ENCODE results near the gene PPP1R9B. TPM values are rescaled to one million over a fixed set of nuclear protein-coding genes. Genes with fewer than 3 reads are reported as not detected.

Gene PPP1R9B
- total RNA-seq, 1 donor from 2014 or later = 92.6 TPM

DNA sequence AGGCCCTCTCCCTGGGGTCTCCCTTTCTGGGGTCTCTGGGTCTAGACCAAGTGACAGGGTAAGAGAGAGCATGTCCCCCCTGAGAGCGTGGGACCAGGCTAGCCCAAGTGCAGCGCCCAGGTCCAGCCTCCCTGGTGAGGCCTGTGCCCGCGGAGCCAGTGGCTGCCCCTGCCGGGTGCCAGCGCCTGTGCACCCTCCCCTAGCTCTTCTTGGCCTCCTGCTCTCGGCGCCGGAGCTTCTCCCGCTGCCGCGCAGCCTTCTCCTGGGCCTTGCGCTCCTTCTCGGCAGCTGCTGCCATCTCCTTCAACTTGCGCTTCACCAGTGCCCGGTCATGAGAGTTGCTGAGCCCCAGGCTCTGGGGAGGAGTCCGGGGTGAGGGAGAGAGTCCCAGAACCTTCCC, 37.8 kb downstream of the PPP1R9B start:
- peaks cover 23% of the 10 kb centered on the region for H3K27me3 ChIP-seq (ENCODE audit: low read depth)
- DNase-seq = no peak
- H3K27ac ChIP-seq = peak overlapping the region; percentile 63
- H3K36me3 ChIP-seq = peaks cover 24% of the 10 kb centered on the region
- no peak overlapping the region for H3K4me3 ChIP-seq
- no peaks in the 10 kb centered on the region for H3K9me3 ChIP-seq
- no peak for ATAC-seq
- intact Hi-C loops (cut with DNase I) = no loop called here
- TF ChIP-seq, protein P1, sequence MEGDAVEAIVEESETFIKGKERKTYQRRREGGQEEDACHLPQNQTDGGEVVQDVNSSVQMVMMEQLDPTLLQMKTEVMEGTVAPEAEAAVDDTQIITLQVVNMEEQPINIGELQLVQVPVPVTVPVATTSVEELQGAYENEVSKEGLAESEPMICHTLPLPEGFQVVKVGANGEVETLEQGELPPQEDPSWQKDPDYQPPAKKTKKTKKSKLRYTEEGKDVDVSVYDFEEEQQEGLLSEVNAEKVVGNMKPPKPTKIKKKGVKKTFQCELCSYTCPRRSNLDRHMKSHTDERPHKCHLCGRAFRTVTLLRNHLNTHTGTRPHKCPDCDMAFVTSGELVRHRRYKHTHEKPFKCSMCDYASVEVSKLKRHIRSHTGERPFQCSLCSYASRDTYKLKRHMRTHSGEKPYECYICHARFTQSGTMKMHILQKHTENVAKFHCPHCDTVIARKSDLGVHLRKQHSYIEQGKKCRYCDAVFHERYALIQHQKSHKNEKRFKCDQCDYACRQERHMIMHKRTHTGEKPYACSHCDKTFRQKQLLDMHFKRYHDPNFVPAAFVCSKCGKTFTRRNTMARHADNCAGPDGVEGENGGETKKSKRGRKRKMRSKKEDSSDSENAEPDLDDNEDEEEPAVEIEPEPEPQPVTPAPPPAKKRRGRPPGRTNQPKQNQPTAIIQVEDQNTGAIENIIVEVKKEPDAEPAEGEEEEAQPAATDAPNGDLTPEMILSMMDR (IDR thresholded peaks at IDR 0.05) = no peak
- H3K4me1 ChIP-seq = peaks cover 26% of the 10 kb centered on the region

DNA sequence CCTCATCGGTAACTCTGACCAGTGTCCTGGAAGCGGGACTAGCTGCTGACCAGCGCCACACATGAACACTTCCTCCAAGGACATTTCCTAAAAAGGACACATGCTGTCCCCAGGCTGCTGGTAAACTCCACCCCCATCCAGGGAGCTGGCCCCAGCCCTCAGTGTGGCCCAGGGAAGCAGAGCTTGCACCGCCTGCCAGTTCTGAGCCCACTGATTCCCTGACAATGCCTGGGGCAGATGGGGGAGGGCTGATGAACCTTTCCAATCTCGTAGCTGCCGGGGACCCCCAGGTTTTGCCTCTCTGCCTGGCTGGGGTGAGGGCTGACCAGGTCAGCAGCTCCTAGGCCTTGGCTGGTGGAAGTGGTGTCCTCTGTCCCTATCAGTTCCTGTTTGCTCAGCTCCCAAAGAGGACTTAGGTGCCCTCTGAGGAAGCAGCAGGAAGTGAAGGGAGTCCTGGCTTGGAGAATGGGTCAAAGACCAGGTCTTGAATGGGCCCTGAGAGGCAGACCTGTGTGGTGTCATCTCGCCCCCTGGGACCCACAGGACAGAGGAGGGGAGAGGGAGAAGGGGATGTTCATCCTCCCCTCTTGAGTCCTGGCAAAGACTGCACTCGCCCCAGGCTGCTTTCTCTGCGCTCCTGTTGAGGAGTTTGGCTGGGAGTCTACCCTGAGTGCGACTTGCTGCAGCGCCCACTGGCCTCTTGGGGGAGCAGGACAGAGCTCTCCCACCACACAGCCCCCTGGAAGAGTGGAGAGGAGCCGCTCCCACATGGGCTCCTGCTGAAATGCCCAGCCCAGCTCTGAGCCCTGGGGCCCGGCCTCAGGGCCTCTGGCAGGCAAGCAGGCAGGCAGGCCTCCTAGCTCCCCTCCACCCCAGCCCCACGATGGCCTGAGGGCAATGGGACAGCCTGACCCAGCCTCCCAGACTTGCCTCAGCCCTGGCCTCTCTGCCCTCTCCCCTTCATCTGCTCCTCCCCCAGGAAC, 38.5 kb downstream of the PPP1R9B start:
- Histone ChIP-seq H3K27ac (peak overlapping the region; percentile 63), H3K4me3 (no peak overlapping the region), H3K4me1 (peaks cover 19% of the 10 kb centered on the region), H3K9me3 (no peaks in the 10 kb centered on the region), H3K36me3 (peaks cover 31% of the 10 kb centered on the region), H3K27me3 (ENCODE audit: low read depth) (peaks cover 16% of the 10 kb centered on the region)
- DNase-seq (no peak), ATAC-seq (peak; percentile 17 to 18)
- TF ChIP-seq, protein P1 (IDR thresholded peaks at IDR 0.05) = no peak
- intact Hi-C loops (cut with DNase I) = no loop called here

DNA sequence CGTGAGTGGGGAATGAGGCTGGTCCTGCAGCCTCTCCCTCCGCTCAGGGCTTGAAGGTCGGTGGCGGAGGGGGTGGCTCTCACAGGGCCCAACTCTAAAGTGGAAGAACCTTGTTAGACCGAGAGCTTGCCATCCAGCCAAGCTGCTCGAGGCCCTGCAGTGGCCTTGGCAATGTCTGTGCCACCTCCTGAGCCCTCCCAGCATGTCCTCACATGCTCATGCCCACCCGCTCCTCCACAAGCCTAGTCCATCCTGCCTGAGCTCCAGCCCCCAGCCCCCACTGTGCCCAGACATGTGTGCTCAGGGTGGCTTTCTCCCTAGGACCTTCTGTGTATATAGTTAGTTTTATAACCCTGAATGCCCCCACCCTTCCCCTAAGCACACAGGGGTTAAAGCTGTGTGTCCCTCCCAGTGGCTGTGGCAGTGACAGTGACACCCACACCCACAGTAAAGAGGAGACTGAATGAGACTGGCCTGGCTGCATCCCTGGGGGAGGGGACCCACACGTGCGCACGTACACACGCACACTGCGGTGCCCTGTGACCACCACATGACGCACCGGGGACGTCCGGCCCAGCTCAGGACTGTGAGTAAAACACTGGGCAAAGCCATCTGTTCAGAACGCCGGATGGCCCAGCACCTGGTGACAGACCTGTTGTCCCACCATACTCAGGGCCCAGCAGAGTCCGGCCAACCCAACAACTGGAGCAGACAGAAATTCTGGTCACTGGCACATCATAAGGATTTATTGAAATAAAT, 39.7 kb downstream of the PPP1R9B start:
- H3K4me1 ChIP-seq = peaks cover 18% of the 10 kb centered on the region
- H3K27me3 ChIP-seq (ENCODE audit: low read depth) = peaks cover 7% of the 10 kb centered on the region
- TF ChIP-seq, protein P1 (IDR thresholded peaks at IDR 0.05) = no peak
- intact Hi-C loops (cut with DNase I) = no loop called here
- H3K36me3 ChIP-seq = peaks cover 43% of the 10 kb centered on the region
- ATAC-seq = no peak
- DNase-seq = no peak
- H3K4me3 ChIP-seq = no peak overlapping the region
- H3K27ac ChIP-seq = peak overlapping the region; percentile 63
- no peaks in the 10 kb centered on the region for H3K9me3 ChIP-seq

DNA sequence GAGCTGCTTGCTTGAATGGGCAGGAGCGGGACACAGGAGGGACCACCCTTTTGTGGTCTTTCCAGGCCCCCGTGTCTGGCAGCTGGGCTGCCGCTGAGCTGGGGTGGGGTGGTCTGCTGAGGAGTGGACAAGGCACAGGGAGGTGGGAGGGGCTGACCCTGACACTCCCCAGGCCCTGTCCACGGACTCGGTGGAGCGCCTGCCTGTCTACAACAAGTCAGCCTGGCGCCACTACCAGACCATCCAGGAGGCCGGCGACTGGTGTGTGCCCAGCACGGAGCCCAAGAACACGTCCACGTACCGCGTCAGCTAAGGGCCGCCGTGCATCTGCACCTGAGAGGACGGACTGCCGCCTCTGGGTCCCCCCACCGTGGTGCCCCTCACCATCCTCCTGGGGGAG, 40.7 kb downstream of the PPP1R9B start:
- TF ChIP-seq, protein P1 (IDR thresholded peaks at IDR 0.05) = no peak
- H3K4me3 ChIP-seq = no peak overlapping the region
- no peaks in the 10 kb centered on the region for H3K9me3 ChIP-seq
- H3K27ac ChIP-seq = no peak overlapping the region
- ATAC-seq (no peak), DNase-seq (no peak)
- H3K4me1 ChIP-seq = peaks cover 18% of the 10 kb centered on the region
- peaks cover 53% of the 10 kb centered on the region for H3K36me3 ChIP-seq
- intact Hi-C loops (cut with DNase I) = no loop called here
- H3K27me3 ChIP-seq (ENCODE audit: low read depth) = peaks cover 3% of the 10 kb centered on the region

DNA sequence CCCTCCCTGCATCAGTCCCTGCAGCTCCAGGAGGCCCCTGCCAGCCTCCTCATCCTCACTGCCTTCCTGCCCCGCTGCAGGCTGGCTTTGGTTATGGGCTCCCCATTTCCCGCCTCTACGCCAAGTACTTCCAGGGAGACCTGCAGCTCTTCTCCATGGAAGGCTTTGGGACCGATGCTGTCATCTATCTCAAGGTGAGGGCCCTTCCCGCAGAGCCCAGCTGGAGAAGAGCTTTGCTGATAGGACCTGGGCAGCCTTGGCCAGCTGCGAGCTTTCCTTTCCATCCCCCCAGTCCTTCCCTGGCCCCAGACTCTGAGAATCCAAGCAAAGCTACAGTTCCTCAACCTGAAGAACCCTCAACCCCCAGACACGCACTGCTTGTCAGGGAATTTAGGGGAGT, 41.3 kb downstream of the PPP1R9B start:
- no peak overlapping the region for H3K27ac ChIP-seq
- TF ChIP-seq, protein P1 (IDR thresholded peaks at IDR 0.05) = no peak
- DNase-seq (no peak), ATAC-seq (no peak)
- no peaks in the 10 kb centered on the region for H3K9me3 ChIP-seq
- intact Hi-C loops (cut with DNase I) = no loop called here
- H3K27me3 ChIP-seq (ENCODE audit: low read depth) = no peaks in the 10 kb centered on the region
- no peak overlapping the region for H3K4me3 ChIP-seq
- peaks cover 55% of the 10 kb centered on the region for H3K36me3 ChIP-seq
- H3K4me1 ChIP-seq = peaks cover 18% of the 10 kb centered on the region
